ENCODE results near the gene STMND1. TPM values are rescaled to one million over a fixed set of nuclear protein-coding genes. Genes with fewer than 3 reads are reported as not detected.

Gene STMND1
- total RNA-seq, 1 experiment from 2014 or later: not detected

DNA sequence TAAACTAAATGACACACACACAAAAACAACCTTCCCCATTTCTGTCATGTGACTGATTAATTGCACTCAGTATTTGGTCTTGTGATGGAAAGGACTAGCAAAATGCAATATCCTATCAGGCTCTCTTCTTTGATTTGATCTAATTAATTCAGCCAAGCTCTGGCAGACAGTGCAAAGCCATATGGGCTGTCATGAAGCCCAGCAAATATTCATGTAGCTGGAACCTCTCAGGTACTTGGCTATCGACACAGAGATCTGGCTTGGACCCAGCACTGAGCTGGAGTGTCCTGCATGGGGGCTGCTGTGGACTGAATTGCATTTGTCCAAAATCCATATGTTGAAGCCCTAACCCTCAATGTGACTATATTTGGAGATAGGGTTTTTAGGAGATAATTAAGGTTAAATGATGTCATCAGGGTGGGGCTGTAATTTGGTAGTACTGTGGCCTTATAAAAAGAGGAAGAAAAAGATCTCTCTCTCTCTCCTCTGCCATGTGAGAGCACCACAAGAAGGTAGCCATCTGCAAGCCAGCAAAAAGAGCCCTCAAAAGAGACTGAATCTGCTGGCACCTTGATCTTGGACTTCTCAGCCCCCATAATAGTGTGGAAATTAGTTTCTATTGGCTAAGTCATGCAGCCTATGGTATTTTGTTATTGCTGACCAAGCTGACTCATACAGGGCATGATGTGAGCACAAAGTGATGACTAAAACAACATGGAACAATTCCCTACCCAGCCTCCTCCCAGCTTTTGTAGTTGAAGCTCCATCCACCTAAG is 77.1 kb downstream of the STMND1 start:
- H3K27ac ChIP-seq (ENCODE audit: insufficient read length, low read depth, low read length): no peak overlapping the region
- peak overlapping the region in 1 of 3 experiments; percentile 21; a peak in 1 of 7 replicates for H3K27ac Mint-ChIP-seq

More for the DNA sequence above, 77.1 kb downstream of the STMND1 start:
- H4K8ac ChIP-seq (replicated peaks; ENCODE audit: insufficient read length, low read depth, low read length): no peak overlapping the region
- no peak overlapping the region for H3T11ph ChIP-seq (ENCODE audit: low read length)
- no peak overlapping the region for H3K4me3 Mint-ChIP-seq
- no peaks in the 10 kb centered on the region for H3K79me1 ChIP-seq (ENCODE audit: insufficient read depth, low read depth, low read length, poor library complexity, severe bottlenecking)
- no peak overlapping the region for H2AFZ ChIP-seq (ENCODE audit: low read length)
- no peaks in the 10 kb centered on the region for H4K20me1 ChIP-seq (ENCODE audit: control insufficient read depth, insufficient read depth, insufficient read length)
- H3K56ac ChIP-seq (ENCODE audit: insufficient read length, low read depth, low read length): no peak overlapping the region
- no peak overlapping the region for H3K23ac ChIP-seq (ENCODE audit: insufficient read length, low read depth, low read length)
- H2AK5ac ChIP-seq (ENCODE audit: insufficient read length, low read length): no peak overlapping the region
- TF ChIP-seq, protein P1, sequence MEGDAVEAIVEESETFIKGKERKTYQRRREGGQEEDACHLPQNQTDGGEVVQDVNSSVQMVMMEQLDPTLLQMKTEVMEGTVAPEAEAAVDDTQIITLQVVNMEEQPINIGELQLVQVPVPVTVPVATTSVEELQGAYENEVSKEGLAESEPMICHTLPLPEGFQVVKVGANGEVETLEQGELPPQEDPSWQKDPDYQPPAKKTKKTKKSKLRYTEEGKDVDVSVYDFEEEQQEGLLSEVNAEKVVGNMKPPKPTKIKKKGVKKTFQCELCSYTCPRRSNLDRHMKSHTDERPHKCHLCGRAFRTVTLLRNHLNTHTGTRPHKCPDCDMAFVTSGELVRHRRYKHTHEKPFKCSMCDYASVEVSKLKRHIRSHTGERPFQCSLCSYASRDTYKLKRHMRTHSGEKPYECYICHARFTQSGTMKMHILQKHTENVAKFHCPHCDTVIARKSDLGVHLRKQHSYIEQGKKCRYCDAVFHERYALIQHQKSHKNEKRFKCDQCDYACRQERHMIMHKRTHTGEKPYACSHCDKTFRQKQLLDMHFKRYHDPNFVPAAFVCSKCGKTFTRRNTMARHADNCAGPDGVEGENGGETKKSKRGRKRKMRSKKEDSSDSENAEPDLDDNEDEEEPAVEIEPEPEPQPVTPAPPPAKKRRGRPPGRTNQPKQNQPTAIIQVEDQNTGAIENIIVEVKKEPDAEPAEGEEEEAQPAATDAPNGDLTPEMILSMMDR (conservative IDR thresholded peaks at IDR 0.05): no peak
- H3K27me3 Mint-ChIP-seq (ENCODE audit: low read depth): peaks cover 5% of the 10 kb centered on the region
- peaks cover 10 to 13% of the 10 kb centered on the region in 2 experiments for H3K4me1 Mint-ChIP-seq
- no peaks in the 10 kb centered on the region for H3K23me2 ChIP-seq (ENCODE audit: insufficient read length, low read depth, low read length, poor library complexity, severe bottlenecking)
- no peak overlapping the region for H3K4ac ChIP-seq (ENCODE audit: low read depth, low read length)
- no peak overlapping the region for H2BK5ac ChIP-seq (ENCODE audit: insufficient read length, low read length)
- no peaks in the 10 kb centered on the region for H3K27me3 ChIP-seq (ENCODE audit: insufficient read depth, low read length)
- no peak overlapping the region for H3K14ac ChIP-seq (ENCODE audit: insufficient read depth, low read length)
- H4K91ac ChIP-seq (ENCODE audit: insufficient read length, low read depth, low read length): no peak overlapping the region
- no peak overlapping the region for H2BK12ac ChIP-seq (ENCODE audit: insufficient read length, low read depth, low read length)
- H3K36me3 Mint-ChIP-seq (ENCODE audit: insufficient read depth in 1 of 3, low read depth in 3 of 3): peaks cover 0 to 4% (median 0%) of the 10 kb centered on the region in 3 experiments; a peak in 2 of 7 replicates
- H2BK15ac ChIP-seq (ENCODE audit: low read depth, low read length): no peak overlapping the region
- H3K9me3 Mint-ChIP-seq: peaks cover 0 to 6% of the 10 kb centered on the region in 2 experiments; a peak in 1 of 5 replicates
- no peak overlapping the region for H3K4me2 ChIP-seq (ENCODE audit: insufficient read depth, insufficient read length, low read length)
- no peaks in the 10 kb centered on the region for H3K79me2 ChIP-seq (ENCODE audit: insufficient read depth, low read length)
- WGBS (ENCODE audit: extremely low coverage, insufficient read length, low lambda C conversion rate): no CpG with 5 or more reads among the region's 1 CpG
- H3K9me3 ChIP-seq (ENCODE audit: control insufficient read depth, low read depth, low read length): no peaks in the 10 kb centered on the region
- no peak overlapping the region for H3K9ac ChIP-seq (ENCODE audit: extremely low read depth, insufficient read length, low read length)
- no peak overlapping the region for H2BK20ac ChIP-seq (ENCODE audit: low read depth, low read length, poor library complexity, severe bottlenecking)
- no peak overlapping the region for H2BK120ac ChIP-seq (ENCODE audit: low read depth, low read length, poor library complexity, severe bottlenecking)
- no peak overlapping the region for H4K5ac ChIP-seq (ENCODE audit: insufficient read length, low read depth, low read length)
- DNase-seq: no peak
- H3K4me1 ChIP-seq (ENCODE audit: insufficient read depth, low read length): no peaks in the 10 kb centered on the region
- H3K18ac ChIP-seq (ENCODE audit: insufficient read length, low read depth, low read length): no peak overlapping the region
